Measurements from ENCODE around the gene NIN.

Gene NIN

DNA sequence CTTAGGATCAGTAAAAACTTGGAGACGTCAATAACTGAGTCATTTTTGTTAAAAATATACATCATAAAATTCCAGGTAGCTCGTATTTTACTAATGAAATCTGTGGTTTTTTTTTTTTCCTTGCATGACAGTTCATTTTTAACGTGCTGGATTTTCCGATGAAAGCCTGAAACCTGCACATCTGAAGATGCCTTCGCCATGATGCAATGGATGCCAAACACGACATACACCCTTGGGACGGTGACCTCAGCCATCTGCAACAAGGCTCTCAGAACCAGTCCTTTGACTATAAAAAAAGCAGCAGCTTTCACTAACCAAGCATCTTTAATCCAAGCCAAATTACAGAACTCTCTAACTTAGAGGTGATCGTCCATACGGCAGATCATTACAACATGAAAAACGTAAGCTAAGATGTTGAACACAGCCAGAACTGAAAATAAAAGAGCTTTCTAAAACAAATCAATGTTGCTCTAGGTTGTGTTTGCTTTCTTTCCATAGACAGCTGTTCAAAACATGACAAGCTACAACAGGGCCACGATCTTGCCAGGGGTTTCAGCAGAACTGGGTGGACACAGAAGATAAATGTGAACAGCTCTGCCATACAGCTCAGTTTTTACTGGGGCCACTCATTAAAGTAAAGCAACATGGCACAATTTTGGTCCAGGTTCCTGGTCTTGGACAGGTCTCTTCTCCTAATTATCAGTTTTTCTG lies 7.8 kb downstream of the NIN start (continued):
- TF ChIP-seq, protein P1, sequence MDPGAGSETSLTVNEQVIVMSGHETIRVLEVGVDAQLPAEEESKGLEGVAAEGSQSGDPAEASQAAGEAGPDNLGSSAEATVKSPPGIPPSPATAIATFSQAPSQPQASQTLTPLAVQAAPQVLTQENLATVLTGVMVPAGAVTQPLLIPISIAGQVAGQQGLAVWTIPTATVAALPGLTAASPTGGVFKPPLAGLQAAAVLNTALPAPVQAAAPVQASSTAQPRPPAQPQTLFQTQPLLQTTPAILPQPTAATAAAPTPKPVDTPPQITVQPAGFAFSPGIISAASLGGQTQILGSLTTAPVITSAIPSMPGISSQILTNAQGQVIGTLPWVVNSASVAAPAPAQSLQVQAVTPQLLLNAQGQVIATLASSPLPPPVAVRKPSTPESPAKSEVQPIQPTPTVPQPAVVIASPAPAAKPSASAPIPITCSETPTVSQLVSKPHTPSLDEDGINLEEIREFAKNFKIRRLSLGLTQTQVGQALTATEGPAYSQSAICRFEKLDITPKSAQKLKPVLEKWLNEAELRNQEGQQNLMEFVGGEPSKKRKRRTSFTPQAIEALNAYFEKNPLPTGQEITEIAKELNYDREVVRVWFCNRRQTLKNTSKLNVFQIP (CRISPR knock-in tag; IDR thresholded peaks at IDR 0.05; ENCODE audit: borderline replicate concordance, low read depth): no peak
- TF ChIP-seq ZNF8 (CRISPR knock-in tag; IDR thresholded peaks at IDR 0.05) (no peak), ESRRG (CRISPR knock-in tag; IDR thresholded peaks at IDR 0.05) (no peak), ZNF70 (CRISPR knock-in tag; IDR thresholded peaks at IDR 0.05) (no peak), ZFP3 (CRISPR knock-in tag; IDR thresholded peaks at IDR 0.05) (no peak)

DNA sequence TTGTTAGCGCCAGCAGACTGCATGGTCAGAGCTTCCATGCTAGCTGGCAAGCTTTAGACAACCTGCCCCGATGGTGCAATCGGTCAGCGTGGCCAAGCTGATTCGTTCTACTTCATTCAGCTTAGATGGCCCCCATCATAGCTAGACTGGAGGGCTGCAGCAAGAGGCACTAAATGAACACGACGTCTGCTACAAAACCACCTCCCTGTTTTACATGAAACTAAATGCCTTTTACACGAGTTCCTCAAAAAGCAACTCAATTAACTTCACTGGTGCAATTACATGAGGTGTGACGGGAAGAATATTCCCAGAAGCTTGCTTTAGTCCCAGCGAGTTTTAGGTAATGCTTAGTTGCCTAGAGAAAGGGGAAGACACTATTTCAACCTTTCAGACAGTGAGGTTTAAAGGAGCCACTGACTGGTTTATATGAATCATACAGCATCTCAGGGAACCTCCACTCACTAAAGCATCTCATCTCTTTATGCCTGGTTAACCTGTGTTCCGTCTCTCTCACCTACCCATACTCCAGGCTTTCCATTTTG lies 8.4 kb downstream of the NIN start:
- no peak for ATAC-seq
- TF ChIP-seq, protein P1 (CRISPR knock-in tag; IDR thresholded peaks at IDR 0.05; ENCODE audit: borderline replicate concordance, low read depth): no peak
- TF ChIP-seq PPARA (CRISPR knock-in tag; IDR thresholded peaks at IDR 0.05; ENCODE audit: borderline replicate concordance) (no peak), GLIS3 (CRISPR knock-in tag; IDR thresholded peaks at IDR 0.05) (no peak), ZNF8 (CRISPR knock-in tag; IDR thresholded peaks at IDR 0.05) (no peak), TCF4 (CRISPR knock-in tag; IDR thresholded peaks at IDR 0.05; ENCODE audit: borderline replicate concordance) (no peak), BACH2 (CRISPR knock-in tag; IDR thresholded peaks at IDR 0.05; ENCODE audit: borderline replicate concordance) (no peak), CSDC2 (CRISPR knock-in tag; IDR thresholded peaks at IDR 0.05) (no peak), ISL1 (CRISPR knock-in tag; IDR thresholded peaks at IDR 0.05) (no peak), OSR1 (CRISPR knock-in tag; IDR thresholded peaks at IDR 0.05) (no peak), ZNF70 (CRISPR knock-in tag; IDR thresholded peaks at IDR 0.05) (no peak), ZC3H10 (CRISPR knock-in tag; IDR thresholded peaks at IDR 0.05) (no peak), RARB (CRISPR knock-in tag; IDR thresholded peaks at IDR 0.05) (no peak), ZFP3 (CRISPR knock-in tag; IDR thresholded peaks at IDR 0.05) (no peak)
- TF ChIP-seq, protein P2, sequence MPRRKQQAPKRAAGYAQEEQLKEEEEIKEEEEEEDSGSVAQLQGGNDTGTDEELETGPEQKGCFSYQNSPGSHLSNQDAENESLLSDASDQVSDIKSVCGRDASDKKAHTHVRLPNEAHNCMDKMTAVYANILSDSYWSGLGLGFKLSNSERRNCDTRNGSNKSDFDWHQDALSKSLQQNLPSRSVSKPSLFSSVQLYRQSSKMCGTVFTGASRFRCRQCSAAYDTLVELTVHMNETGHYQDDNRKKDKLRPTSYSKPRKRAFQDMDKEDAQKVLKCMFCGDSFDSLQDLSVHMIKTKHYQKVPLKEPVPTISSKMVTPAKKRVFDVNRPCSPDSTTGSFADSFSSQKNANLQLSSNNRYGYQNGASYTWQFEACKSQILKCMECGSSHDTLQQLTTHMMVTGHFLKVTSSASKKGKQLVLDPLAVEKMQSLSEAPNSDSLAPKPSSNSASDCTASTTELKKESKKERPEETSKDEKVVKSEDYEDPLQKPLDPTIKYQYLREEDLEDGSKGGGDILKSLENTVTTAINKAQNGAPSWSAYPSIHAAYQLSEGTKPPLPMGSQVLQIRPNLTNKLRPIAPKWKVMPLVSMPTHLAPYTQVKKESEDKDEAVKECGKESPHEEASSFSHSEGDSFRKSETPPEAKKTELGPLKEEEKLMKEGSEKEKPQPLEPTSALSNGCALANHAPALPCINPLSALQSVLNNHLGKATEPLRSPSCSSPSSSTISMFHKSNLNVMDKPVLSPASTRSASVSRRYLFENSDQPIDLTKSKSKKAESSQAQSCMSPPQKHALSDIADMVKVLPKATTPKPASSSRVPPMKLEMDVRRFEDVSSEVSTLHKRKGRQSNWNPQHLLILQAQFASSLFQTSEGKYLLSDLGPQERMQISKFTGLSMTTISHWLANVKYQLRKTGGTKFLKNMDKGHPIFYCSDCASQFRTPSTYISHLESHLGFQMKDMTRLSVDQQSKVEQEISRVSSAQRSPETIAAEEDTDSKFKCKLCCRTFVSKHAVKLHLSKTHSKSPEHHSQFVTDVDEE (CRISPR knock-in tag; IDR thresholded peaks at IDR 0.05): no peak
- TF ChIP-seq, protein P3, sequence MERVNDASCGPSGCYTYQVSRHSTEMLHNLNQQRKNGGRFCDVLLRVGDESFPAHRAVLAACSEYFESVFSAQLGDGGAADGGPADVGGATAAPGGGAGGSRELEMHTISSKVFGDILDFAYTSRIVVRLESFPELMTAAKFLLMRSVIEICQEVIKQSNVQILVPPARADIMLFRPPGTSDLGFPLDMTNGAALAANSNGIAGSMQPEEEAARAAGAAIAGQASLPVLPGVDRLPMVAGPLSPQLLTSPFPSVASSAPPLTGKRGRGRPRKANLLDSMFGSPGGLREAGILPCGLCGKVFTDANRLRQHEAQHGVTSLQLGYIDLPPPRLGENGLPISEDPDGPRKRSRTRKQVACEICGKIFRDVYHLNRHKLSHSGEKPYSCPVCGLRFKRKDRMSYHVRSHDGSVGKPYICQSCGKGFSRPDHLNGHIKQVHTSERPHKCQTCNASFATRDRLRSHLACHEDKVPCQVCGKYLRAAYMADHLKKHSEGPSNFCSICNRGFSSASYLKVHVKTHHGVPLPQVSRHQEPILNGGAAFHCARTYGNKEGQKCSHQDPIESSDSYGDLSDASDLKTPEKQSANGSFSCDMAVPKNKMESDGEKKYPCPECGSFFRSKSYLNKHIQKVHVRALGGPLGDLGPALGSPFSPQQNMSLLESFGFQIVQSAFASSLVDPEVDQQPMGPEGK (CRISPR knock-in tag; IDR thresholded peaks at IDR 0.05; ENCODE audit: borderline replicate concordance): no peak
- TF ChIP-seq, protein P4, sequence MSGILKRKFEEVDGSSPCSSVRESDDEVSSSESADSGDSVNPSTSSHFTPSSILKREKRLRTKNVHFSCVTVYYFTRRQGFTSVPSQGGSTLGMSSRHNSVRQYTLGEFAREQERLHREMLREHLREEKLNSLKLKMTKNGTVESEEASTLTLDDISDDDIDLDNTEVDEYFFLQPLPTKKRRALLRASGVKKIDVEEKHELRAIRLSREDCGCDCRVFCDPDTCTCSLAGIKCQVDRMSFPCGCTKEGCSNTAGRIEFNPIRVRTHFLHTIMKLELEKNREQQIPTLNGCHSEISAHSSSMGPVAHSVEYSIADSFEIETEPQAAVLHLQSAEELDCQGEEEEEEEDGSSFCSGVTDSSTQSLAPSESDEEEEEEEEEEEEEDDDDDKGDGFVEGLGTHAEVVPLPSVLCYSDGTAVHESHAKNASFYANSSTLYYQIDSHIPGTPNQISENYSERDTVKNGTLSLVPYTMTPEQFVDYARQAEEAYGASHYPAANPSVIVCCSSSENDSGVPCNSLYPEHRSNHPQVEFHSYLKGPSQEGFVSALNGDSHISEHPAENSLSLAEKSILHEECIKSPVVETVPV (CRISPR knock-in tag; IDR thresholded peaks at IDR 0.05): no peak

DNA sequence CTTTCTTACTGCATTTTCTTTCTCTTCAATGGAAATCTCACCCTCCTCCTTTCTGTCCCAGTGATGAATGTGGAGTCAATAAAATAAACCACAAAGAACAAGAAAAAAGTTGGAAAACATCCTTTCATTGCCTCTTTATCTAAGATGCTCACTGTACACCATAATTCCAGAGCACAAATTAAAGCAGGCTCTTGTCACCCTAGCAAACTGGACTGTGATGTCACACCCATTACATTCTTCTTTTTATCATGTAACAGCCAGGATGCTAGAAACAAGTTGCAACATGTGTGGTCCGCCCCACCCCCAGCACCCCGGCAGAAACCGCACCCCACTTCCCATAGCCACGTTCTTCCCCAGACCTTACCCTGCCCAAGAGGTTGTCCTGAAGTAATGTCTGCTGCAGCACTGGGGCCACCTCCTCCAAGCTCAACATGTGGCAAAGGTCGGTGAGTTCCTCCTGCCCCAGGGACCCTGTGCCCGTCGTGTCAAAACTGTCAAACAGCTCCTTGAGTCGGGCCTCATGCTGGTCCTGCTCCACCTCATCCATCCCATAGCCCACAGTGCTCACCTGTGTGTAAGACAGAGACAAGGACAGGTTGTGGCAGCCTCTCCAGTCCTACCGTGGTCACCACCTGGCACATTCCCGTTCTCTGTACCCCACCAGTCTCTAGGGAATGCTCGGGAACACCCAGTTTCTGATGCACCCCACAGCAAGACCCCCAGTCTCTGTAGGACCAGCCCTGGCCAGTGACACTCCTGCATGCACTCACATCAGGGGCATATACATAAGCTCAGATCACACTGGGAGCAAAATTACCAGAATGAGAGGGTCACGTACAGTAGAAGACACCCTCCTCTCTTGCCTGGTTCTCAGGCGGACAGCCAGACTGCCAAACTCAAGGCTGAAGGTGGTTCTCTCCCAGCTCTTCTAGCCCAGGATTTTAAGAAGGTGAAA lies 9.2 kb downstream of the NIN start:
- no peak for ATAC-seq
- TF ChIP-seq SNAI2 (CRISPR knock-in tag; IDR thresholded peaks at IDR 0.05): no peak
- TF ChIP-seq BACH2 (CRISPR knock-in tag; IDR thresholded peaks at IDR 0.05; ENCODE audit: borderline replicate concordance): no peak
- TF ChIP-seq OSR1 (CRISPR knock-in tag; IDR thresholded peaks at IDR 0.05): no peak
- TF ChIP-seq ESRRG (CRISPR knock-in tag; IDR thresholded peaks at IDR 0.05): no peak
- TF ChIP-seq, protein P2 (CRISPR knock-in tag; IDR thresholded peaks at IDR 0.05): no peak
- TF ChIP-seq RARB (CRISPR knock-in tag; IDR thresholded peaks at IDR 0.05): no peak
- TF ChIP-seq, protein P3 (CRISPR knock-in tag; IDR thresholded peaks at IDR 0.05; ENCODE audit: borderline replicate concordance): no peak
- TF ChIP-seq PPARA (CRISPR knock-in tag; IDR thresholded peaks at IDR 0.05; ENCODE audit: borderline replicate concordance): no peak
- TF ChIP-seq GLIS3 (CRISPR knock-in tag; IDR thresholded peaks at IDR 0.05): no peak
- TF ChIP-seq TOX (CRISPR knock-in tag; IDR thresholded peaks at IDR 0.05; ENCODE audit: borderline replicate concordance): no peak

Measured in SK-N-SH treated with all-trans-retinoic acid at 6 μM for 48 hours (cell line).